IPS-18c (cell line): ENCODE data around the gene EFEMP2.

Experiments used
- H3K4me3 ChIP-seq: 2 replicates; pipeline ENCODE4 v1.7.0; 2013; ENCODE audit warnings: low read depth, mild to moderate bottlenecking, low read length, moderate library complexity; ENCODE audit not compliant: insufficient read depth
- H3K9me3 ChIP-seq: one replicate; pipeline ENCODE4 v1.6.1; 2013; ENCODE audit warnings: mild to moderate bottlenecking, low read length, moderate library complexity; ENCODE audit not compliant: control insufficient read depth, insufficient read depth

The EFEMP2 gene

GRCh38 chr11:65862191-65862735, 10.3 kb downstream of the EFEMP2 start:
- no peak overlapping the region for H3K4me3 ChIP-seq
- H3K9me3 ChIP-seq: no peaks in the 10 kb centered on the region

GRCh38 chr11:65861533-65862183, 10.9 kb downstream of the EFEMP2 start:
- Histone ChIP-seq H3K4me3 (peak overlapping the region; percentile 96), H3K9me3 (no peaks in the 10 kb centered on the region)

GRCh38 chr11:65861165-65861505, 11.5 kb downstream of the EFEMP2 start:
- no peaks in the 10 kb centered on the region for H3K9me3 ChIP-seq
- H3K4me3 ChIP-seq: peak overlapping the region; percentile 96

- Histone ChIP-seq H3K4me3 (peak within 1 kb of the TSS; percentile 96), H3K9me3 (no peaks in the 10 kb centered on the region)
These were observed 12.1 kb downstream of the EFEMP2 start, which contains the start of gene MUS81 for GRCh38 chr11:65860278-65861164. MUS81 (plus strand) TSS chr11:65860433; CDS start chr11:65860754, 321 bp downstream.

- Histone ChIP-seq H3K4me3 (peak overlapping the region; percentile 96), H3K9me3 (no peaks in the 10 kb centered on the region)
These were observed 12.8 kb downstream of the EFEMP2 start for GRCh38 chr11:65859812-65860277.

- Histone ChIP-seq H3K4me3 (peak overlapping the region; percentile 96), H3K9me3 (no peaks in the 10 kb centered on the region)
These were observed 13.3 kb downstream of the EFEMP2 start for GRCh38 chr11:65859095-65859811.

- Histone ChIP-seq H3K9me3 (no peaks in the 10 kb centered on the region), H3K4me3 (peak overlapping the region; percentile 43)
These were observed 13.9 kb downstream of the EFEMP2 start for GRCh38 chr11:65858681-65859087.

- Histone ChIP-seq H3K4me3 (peak within 1 kb of the TSS; percentile 96), H3K9me3 (no peaks in the 10 kb centered on the region)
These were observed 14.5 kb downstream of the EFEMP2 start, which contains the start of gene CFL1 for GRCh38 chr11:65857853-65858680. CFL1 (minus strand) TSS chr11:65858180; CDS start chr11:65858099, 81 bp downstream.

GRCh38 chr11:65857500-65857852, 15.1 kb downstream of the EFEMP2 start:
- Histone ChIP-seq H3K9me3 (no peaks in the 10 kb centered on the region), H3K4me3 (peak overlapping the region; percentile 96)

GRCh38 chr11:65856689-65857499, 15.7 kb downstream of the EFEMP2 start:
- H3K9me3 ChIP-seq: no peaks in the 10 kb centered on the region

GRCh38 chr11:65855927-65856363, 16.7 kb downstream of the EFEMP2 start:
- no peaks in the 10 kb centered on the region for H3K9me3 ChIP-seq
- H3K4me3 ChIP-seq: peak overlapping the region; percentile 96

More at GRCh38 chr11:65856689-65857499, 15.7 kb downstream of the EFEMP2 start:
- peak overlapping the region; percentile 96 for H3K4me3 ChIP-seq

GRCh38 chr11:65854852-65855837, 17.5 kb downstream of the EFEMP2 start:
- Histone ChIP-seq H3K4me3 (no peak overlapping the region), H3K9me3 (no peaks in the 10 kb centered on the region)

- H3K4me3 ChIP-seq: no peak overlapping the region
- no peaks in the 10 kb centered on the region for H3K9me3 ChIP-seq
These were observed 18.4 kb downstream of the EFEMP2 start for GRCh38 chr11:65854161-65854592.

- Histone ChIP-seq H3K4me3 (no peak overlapping the region; the same call in 1 of the 2 replicates), H3K9me3 (no peaks in the 10 kb centered on the region)
These were observed 19.2 kb downstream of the EFEMP2 start for GRCh38 chr11:65853246-65853979.
